ENCODE results near the gene CALY.

The CALY gene

GRCh38 chr10:133286366-133286765 is 50.3 kb downstream of the CALY start:
- H3K9me3 ChIP-seq (ENCODE audit: insufficient read depth, low read depth, low read length) = no peaks in the 10 kb centered on the region
- no peak overlapping the region for H3K4me2 ChIP-seq (ENCODE audit: low read depth, low read length, poor library complexity, severe bottlenecking)
- no peaks in the 10 kb centered on the region for H3K27me3 ChIP-seq (ENCODE audit: insufficient read depth, low read length, poor library complexity, severe bottlenecking)
- no peaks in the 10 kb centered on the region for H3K9me2 ChIP-seq (replicated peaks; ENCODE audit: low read depth, low read length)
- H3K9ac ChIP-seq (ENCODE audit: low read depth, low read length, poor library complexity, severe bottlenecking) = no peak overlapping the region
- no peaks in the 10 kb centered on the region for H3F3A ChIP-seq (ENCODE audit: low read depth)
- no peak for TF ChIP-seq EZH2phosphoT487 (IDR thresholded peaks at IDR 0.05; ENCODE audit: borderline replicate concordance)
- TF ChIP-seq, protein P1, sequence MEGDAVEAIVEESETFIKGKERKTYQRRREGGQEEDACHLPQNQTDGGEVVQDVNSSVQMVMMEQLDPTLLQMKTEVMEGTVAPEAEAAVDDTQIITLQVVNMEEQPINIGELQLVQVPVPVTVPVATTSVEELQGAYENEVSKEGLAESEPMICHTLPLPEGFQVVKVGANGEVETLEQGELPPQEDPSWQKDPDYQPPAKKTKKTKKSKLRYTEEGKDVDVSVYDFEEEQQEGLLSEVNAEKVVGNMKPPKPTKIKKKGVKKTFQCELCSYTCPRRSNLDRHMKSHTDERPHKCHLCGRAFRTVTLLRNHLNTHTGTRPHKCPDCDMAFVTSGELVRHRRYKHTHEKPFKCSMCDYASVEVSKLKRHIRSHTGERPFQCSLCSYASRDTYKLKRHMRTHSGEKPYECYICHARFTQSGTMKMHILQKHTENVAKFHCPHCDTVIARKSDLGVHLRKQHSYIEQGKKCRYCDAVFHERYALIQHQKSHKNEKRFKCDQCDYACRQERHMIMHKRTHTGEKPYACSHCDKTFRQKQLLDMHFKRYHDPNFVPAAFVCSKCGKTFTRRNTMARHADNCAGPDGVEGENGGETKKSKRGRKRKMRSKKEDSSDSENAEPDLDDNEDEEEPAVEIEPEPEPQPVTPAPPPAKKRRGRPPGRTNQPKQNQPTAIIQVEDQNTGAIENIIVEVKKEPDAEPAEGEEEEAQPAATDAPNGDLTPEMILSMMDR (conservative IDR thresholded peaks at IDR 0.05; ENCODE audit: low read length) = no peak
- H3K4me1 ChIP-seq (ENCODE audit: insufficient read depth, low read length, poor library complexity, severe bottlenecking) = no peaks in the 10 kb centered on the region
- H3K36me3 ChIP-seq (ENCODE audit: insufficient read depth, low read length) = peaks cover 57% of the 10 kb centered on the region; the same call in 1 of the 2 replicates
- H4K20me1 ChIP-seq (ENCODE audit: insufficient read depth, low read length, poor library complexity, severe bottlenecking) = no peaks in the 10 kb centered on the region
- no peak overlapping the region for H2AFZ ChIP-seq (ENCODE audit: low read length)
- H3K79me2 ChIP-seq (ENCODE audit: insufficient read depth, low read length) = no peaks in the 10 kb centered on the region
- H3K4me3 ChIP-seq (ENCODE audit: low read length, poor library complexity, severe bottlenecking) = no peak overlapping the region

DNA sequence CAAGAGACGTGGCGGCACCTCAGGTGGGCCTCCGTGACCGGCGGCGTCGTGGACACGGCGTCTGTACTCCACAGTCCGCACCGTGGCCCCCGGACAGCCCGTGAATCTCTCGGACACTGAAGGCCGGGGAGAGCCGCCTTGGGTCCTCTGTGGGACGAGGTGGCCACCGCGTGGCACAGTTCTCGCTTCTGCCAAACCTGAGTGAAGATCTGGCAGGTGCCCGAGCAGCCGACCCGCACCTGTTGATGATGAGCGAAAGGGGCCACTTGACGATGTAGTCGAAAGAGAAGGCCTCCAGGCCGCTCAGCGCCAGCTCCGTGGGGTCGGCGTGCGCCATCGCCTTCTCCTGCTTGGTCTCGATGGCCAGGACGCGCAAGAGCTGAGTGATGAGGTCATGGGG is 51.5 kb downstream of the CALY start:
- Histone ChIP-seq H3K79me2 (ENCODE audit: insufficient read depth, low read length) (no peaks in the 10 kb centered on the region), H3K9me3 (ENCODE audit: insufficient read depth, low read depth, low read length) (no peaks in the 10 kb centered on the region), H3K9me2 (replicated peaks; ENCODE audit: low read depth, low read length) (no peaks in the 10 kb centered on the region), H3K4me2 (ENCODE audit: low read depth, low read length, poor library complexity, severe bottlenecking) (no peak overlapping the region), H3K36me3 (ENCODE audit: insufficient read depth, low read length) (peaks cover 57% of the 10 kb centered on the region; the same call in 1 of the 2 replicates), H2AFZ (ENCODE audit: low read length) (no peak overlapping the region), H3K9ac (ENCODE audit: low read depth, low read length, poor library complexity, severe bottlenecking) (no peak overlapping the region), H3K4me3 (ENCODE audit: low read length, poor library complexity, severe bottlenecking) (no peak overlapping the region), H3K27me3 (ENCODE audit: insufficient read depth, low read length, poor library complexity, severe bottlenecking) (no peaks in the 10 kb centered on the region), H3K4me1 (ENCODE audit: insufficient read depth, low read length, poor library complexity, severe bottlenecking) (peaks cover 4% of the 10 kb centered on the region), H3F3A (ENCODE audit: low read depth) (no peaks in the 10 kb centered on the region), H4K20me1 (ENCODE audit: insufficient read depth, low read length, poor library complexity, severe bottlenecking) (no peaks in the 10 kb centered on the region)
- TF ChIP-seq, protein P1 (conservative IDR thresholded peaks at IDR 0.05; ENCODE audit: low read length) = no peak
- no peak for TF ChIP-seq EZH2phosphoT487 (IDR thresholded peaks at IDR 0.05; ENCODE audit: borderline replicate concordance)

DNA sequence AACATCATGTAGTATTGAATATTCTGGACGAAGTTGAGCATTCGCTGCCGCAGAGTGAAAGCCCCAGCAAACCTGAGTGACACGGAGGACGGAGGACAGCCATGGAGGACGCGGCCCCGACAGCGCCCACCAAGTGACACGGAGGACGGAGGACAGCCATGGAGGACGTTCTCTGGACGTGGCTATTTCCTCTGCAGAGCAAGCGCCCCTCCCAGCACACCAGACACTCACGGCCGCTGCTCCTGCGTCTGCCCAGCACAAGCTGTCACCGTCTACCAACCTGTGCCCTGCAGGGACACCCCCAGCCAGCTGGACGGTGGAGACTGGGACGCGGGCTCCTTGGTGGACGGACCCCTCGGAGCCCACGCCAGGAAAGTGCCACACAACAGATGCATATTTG is 52.8 kb downstream of the CALY start:
- H3K9me3 ChIP-seq (ENCODE audit: insufficient read depth, low read depth, low read length) = no peaks in the 10 kb centered on the region
- H4K20me1 ChIP-seq (ENCODE audit: insufficient read depth, low read length, poor library complexity, severe bottlenecking) = no peaks in the 10 kb centered on the region
- H2AFZ ChIP-seq (ENCODE audit: low read length) = no peak overlapping the region
- no peaks in the 10 kb centered on the region for H3K79me2 ChIP-seq (ENCODE audit: insufficient read depth, low read length)
- H3F3A ChIP-seq (ENCODE audit: low read depth) = no peaks in the 10 kb centered on the region
- no peaks in the 10 kb centered on the region for H3K27me3 ChIP-seq (ENCODE audit: insufficient read depth, low read length, poor library complexity, severe bottlenecking)
- H3K4me2 ChIP-seq (ENCODE audit: low read depth, low read length, poor library complexity, severe bottlenecking) = no peak overlapping the region
- H3K4me3 ChIP-seq (ENCODE audit: low read length, poor library complexity, severe bottlenecking) = no peak overlapping the region
- no peak for TF ChIP-seq EZH2phosphoT487 (IDR thresholded peaks at IDR 0.05; ENCODE audit: borderline replicate concordance)
- TF ChIP-seq, protein P1 (conservative IDR thresholded peaks at IDR 0.05; ENCODE audit: low read length) = no peak
- peaks cover 17% of the 10 kb centered on the region for H3K4me1 ChIP-seq (ENCODE audit: insufficient read depth, low read length, poor library complexity, severe bottlenecking)
- no peak overlapping the region for H3K9ac ChIP-seq (ENCODE audit: low read depth, low read length, poor library complexity, severe bottlenecking)
- no peaks in the 10 kb centered on the region for H3K9me2 ChIP-seq (replicated peaks; ENCODE audit: low read depth, low read length)
- H3K36me3 ChIP-seq (ENCODE audit: insufficient read depth, low read length) = peaks cover 50% of the 10 kb centered on the region; the same call in 1 of the 2 replicates

All from Loucy (cell line).